Keratinocyte (primary cell): ENCODE results near the gene ARL6IP4. TPM values are rescaled to one million over a fixed set of nuclear protein-coding genes. Genes with fewer than 3 reads are reported as not detected.

Source experiments
- DNase-seq: peaks from one replicate; pipeline ENCODE4 v3.0.0-alpha.2; 2011; ENCODE audit warnings: low read depth, missing footprints, low spot score
- FAIRE-seq: peaks from 2 replicates; lab custom pipeline; 2011; peaks lifted over from hg19 to GRCh38; lab: Jason Lieb, UNC
- H2AFZ ChIP-seq: 2 replicates; pipeline ENCODE4 v1.6.0; 2012; ENCODE audit warnings: low read length, control low read depth, inconsistent platforms; ENCODE audit not compliant: control insufficient read depth
- H3K27ac ChIP-seq: 2 replicates; pipeline ENCODE4 v1.5.1; 2011; ENCODE audit warnings: low read length; ENCODE audit not compliant: control insufficient read depth, insufficient read depth
- H3K27me3 ChIP-seq: 3 replicates; pipeline ENCODE4 v1.6.0; 2011; ENCODE audit warnings: low read length; ENCODE audit not compliant: control insufficient read depth, insufficient read depth; ENCODE audit errors: extremely low read depth
- H3K36me3 ChIP-seq, 2 experiments: 2 replicates in 1 of 2; 3 replicates in 1 of 2; pipeline ENCODE4 v1.5.1; 2011; ENCODE audit warnings: low read length in 2 of 2, mild to moderate bottlenecking in 1 of 2; ENCODE audit not compliant: control insufficient read depth in 2 of 2, insufficient read depth in 2 of 2; ENCODE audit errors: extremely low read depth in 1 of 2
- H3K4me1 ChIP-seq: 3 replicates; pipeline ENCODE4 v1.5.1; 2011; ENCODE audit warnings: low read length; ENCODE audit not compliant: control insufficient read depth, insufficient read depth; ENCODE audit errors: extremely low read depth
- H3K4me2 ChIP-seq: 3 replicates; pipeline ENCODE4 v1.6.0; 2011; ENCODE audit warnings: low read depth, low read length; ENCODE audit not compliant: control insufficient read depth, insufficient read depth; ENCODE audit errors: extremely low read depth
- H3K4me3 ChIP-seq, 3 experiments: fragments of 200-600 bp in 1 of 3; sonication (generic) in 1 of 3; 2 replicates in 2 of 3; 3 replicates in 1 of 3; pipeline ENCODE4 v1.5.1; 2011 to 2016; ENCODE audit warnings: low read length in 3 of 3, mild to moderate bottlenecking in 3 of 3, control low read depth in 2 of 3, inconsistent platforms in 1 of 3, low read depth in 1 of 3, mixed read lengths in 1 of 3, mixed run types in 1 of 3, moderate library complexity in 1 of 3; ENCODE audit not compliant: control insufficient read depth in 2 of 3, insufficient read depth in 2 of 3; ENCODE audit errors: extremely low read depth in 1 of 3
- H3K79me2 ChIP-seq: 2 replicates; pipeline ENCODE4 v1.6.0; 2012; ENCODE audit warnings: low read length; ENCODE audit not compliant: control insufficient read depth, insufficient read depth
- H3K9ac ChIP-seq: 3 replicates; pipeline ENCODE4 v1.6.0; 2011; ENCODE audit warnings: low read length; ENCODE audit not compliant: control insufficient read depth, insufficient read depth; ENCODE audit errors: extremely low read depth
- H3K9me1 ChIP-seq: 3 replicates; pipeline ENCODE4 v1.6.0; 2011; ENCODE audit warnings: low read length; ENCODE audit not compliant: control insufficient read depth, insufficient read depth; ENCODE audit errors: extremely low read depth
- H3K9me3 ChIP-seq: 2 replicates; pipeline ENCODE4 v1.5.1; 2012; ENCODE audit warnings: low read depth, low read length; ENCODE audit not compliant: control insufficient read depth
- H4K20me1 ChIP-seq: 3 replicates; pipeline ENCODE4 v1.6.0; 2011; ENCODE audit warnings: low read length; ENCODE audit not compliant: control insufficient read depth, insufficient read depth; ENCODE audit errors: extremely low read depth
- CTCF ChIP-seq, 3 experiments: IDR thresholded peaks in 1 of 3; conservative IDR thresholded peaks in 1 of 3; optimal IDR thresholded peaks in 1 of 3; 2 replicates in 2 of 3; 3 replicates in 1 of 3; pipeline versions ENCODE3 to v1.5.1; 2011; ENCODE audit warnings: low read length in 3 of 3, mild to moderate bottlenecking in 3 of 3, moderate library complexity in 2 of 3, control low read depth in 1 of 3, inconsistent platforms in 1 of 3; ENCODE audit not compliant: insufficient read depth in 2 of 3; ENCODE audit errors: extremely low read depth in 1 of 3
- EZH2 ChIP-seq: IDR thresholded peaks from one replicate; pipeline ENCODE4 v1.6.1; 2012; ENCODE audit warnings: inconsistent platforms, mild to moderate bottlenecking, low read length, moderate library complexity
- dilution Hi-C: fragments of 300-500 bp; cut with MboI; formaldehyde crosslinking; loops from one replicate; pipeline ENCODE4 v1.7.0; 2020; ENCODE audit warnings: low sequenced_read_pairs; ENCODE audit not compliant: extremely low pct_ligation_motif_present
- polyA plus RNA-seq, 5 experiments: library from polyadenylated mRNA; depleted of rRNA in 3 of 5; stranded (reverse) in 3 of 5; stranded (forward) in 1 of 5; unstranded in 1 of 5; fragments of >200 nt; gene quantifications; 1 replicate in 1 of 5; 2 replicates in 3 of 5; 3 replicates in 1 of 5; pipeline versions ENCODE4 v1.2.1 to v1.2.3, GENCODE V29; 2011 to 2012; ENCODE audit warnings: missing spikeins in 2 of 5, low read depth in 1 of 5, low replicate concordance in 1 of 5

Gene ARL6IP4
- polyA plus RNA-seq, 1 donor (not counting 4 experiments of a cell fraction or from before 2014, with no cell fraction given), result 144 TPM

- FAIRE-seq (no peak), DNase-seq (no peak)
- H3K4me2 ChIP-seq, result no peak overlapping the region
- no peak overlapping the region for H3K9ac ChIP-seq
- H3K27me3 ChIP-seq, result no peaks in the 10 kb centered on the region
- H3K79me2 ChIP-seq, result no peaks in the 10 kb centered on the region
- H4K20me1 ChIP-seq, result no peaks in the 10 kb centered on the region
- peaks cover 0 to 9% of the 10 kb centered on the region in 2 experiments for H3K36me3 ChIP-seq
- no peak overlapping the region for H3K4me3 ChIP-seq
- TF ChIP-seq EZH2 (no peak), CTCF (optimal IDR thresholded peaks at IDR 0.05 in 1 of 3, IDR thresholded peaks at IDR 0.05 in 1 of 3, conservative IDR thresholded peaks at IDR 0.05 in 1 of 3; ENCODE audit: extremely low read depth in 1 of 3, insufficient read depth in 2 of 3, low read length in 3 of 3) (no peak)
- H3K4me1 ChIP-seq, result no peaks in the 10 kb centered on the region
- no peak overlapping the region for H3K27ac ChIP-seq
- dilution Hi-C loops, result no loop called here
- no peaks in the 10 kb centered on the region for H3K9me3 ChIP-seq
- no peaks in the 10 kb centered on the region for H3K9me1 ChIP-seq
- no peak overlapping the region for H2AFZ ChIP-seq
Observed at GRCh38 chr12:123003257-123003656, 22.8 kb downstream of the ARL6IP4 start.

- Histone ChIP-seq H3K4me1 (no peaks in the 10 kb centered on the region), H3K4me3 (no peak overlapping the region), H2AFZ (no peak overlapping the region), H3K27me3 (no peaks in the 10 kb centered on the region), H3K79me2 (no peaks in the 10 kb centered on the region), H3K9me1 (no peaks in the 10 kb centered on the region), H3K27ac (no peak overlapping the region), H3K36me3 (peaks cover 0 to 9% of the 10 kb centered on the region in 2 experiments), H3K9ac (no peak overlapping the region), H3K4me2 (no peak overlapping the region), H4K20me1 (no peaks in the 10 kb centered on the region), H3K9me3 (no peaks in the 10 kb centered on the region)
- no peak for FAIRE-seq
- DNase-seq, result no peak
- dilution Hi-C loops, result no loop called here
- no peak for TF ChIP-seq EZH2
- TF ChIP-seq CTCF (optimal IDR thresholded peaks at IDR 0.05 in 1 of 3, IDR thresholded peaks at IDR 0.05 in 1 of 3, conservative IDR thresholded peaks at IDR 0.05 in 1 of 3; ENCODE audit: extremely low read depth in 1 of 3, insufficient read depth in 2 of 3, low read length in 3 of 3), result no peak
Observed at GRCh38 chr12:123004287-123004686, 23.8 kb downstream of the ARL6IP4 start.
